Thyroid gland (tissue), 4 donors: ENCODE data around the gene ANKRD28.

Experiments used
- CTCF ChIP-seq, 6 experiments: fragments of 200-600 bp in 3 of 6; fragments of 450-650 bp in 3 of 6; sonication (generic) in 3 of 6; IDR thresholded peaks; one replicate each; pipeline ENCODE4 v1.5.1; 2016 to 2019; ENCODE audit warnings: antibody characterized with exemption in 6 of 6, mild to moderate bottlenecking in 2 of 6, inconsistent platforms in 1 of 6, moderate library complexity in 1 of 6
- POLR2A ChIP-seq, 2 donors: fragments of 450-650 bp; IDR thresholded peaks; one replicate each; pipeline ENCODE4 v1.6.1; 2017; ENCODE audit warnings: antibody characterized with exemption in 2 of 2, mild to moderate bottlenecking in 2 of 2, moderate library complexity in 1 of 2

- TF ChIP-seq POLR2A (IDR thresholded peaks at IDR 0.05) = no peak
- TF ChIP-seq CTCF (IDR thresholded peaks at IDR 0.05) = no peak
Measured at GRCh38 chr3:15633766-15634598, 163.8 kb downstream of the ANKRD28 start.
